CD4-positive, alpha-beta T cell treated with Interleukin-1 beta for 1 hour (primary cell): ENCODE data around the gene GRPEL1.
A peak's percentile ranks its signal among the peaks of the same experiment; 100 is the strongest.

Experiments
- DNase-seq, 2 donors: peaks; one replicate each; pipeline ENCODE4 v3.0.0-alpha.2; 2020 to 2022

GRPEL1 gene

DNA sequence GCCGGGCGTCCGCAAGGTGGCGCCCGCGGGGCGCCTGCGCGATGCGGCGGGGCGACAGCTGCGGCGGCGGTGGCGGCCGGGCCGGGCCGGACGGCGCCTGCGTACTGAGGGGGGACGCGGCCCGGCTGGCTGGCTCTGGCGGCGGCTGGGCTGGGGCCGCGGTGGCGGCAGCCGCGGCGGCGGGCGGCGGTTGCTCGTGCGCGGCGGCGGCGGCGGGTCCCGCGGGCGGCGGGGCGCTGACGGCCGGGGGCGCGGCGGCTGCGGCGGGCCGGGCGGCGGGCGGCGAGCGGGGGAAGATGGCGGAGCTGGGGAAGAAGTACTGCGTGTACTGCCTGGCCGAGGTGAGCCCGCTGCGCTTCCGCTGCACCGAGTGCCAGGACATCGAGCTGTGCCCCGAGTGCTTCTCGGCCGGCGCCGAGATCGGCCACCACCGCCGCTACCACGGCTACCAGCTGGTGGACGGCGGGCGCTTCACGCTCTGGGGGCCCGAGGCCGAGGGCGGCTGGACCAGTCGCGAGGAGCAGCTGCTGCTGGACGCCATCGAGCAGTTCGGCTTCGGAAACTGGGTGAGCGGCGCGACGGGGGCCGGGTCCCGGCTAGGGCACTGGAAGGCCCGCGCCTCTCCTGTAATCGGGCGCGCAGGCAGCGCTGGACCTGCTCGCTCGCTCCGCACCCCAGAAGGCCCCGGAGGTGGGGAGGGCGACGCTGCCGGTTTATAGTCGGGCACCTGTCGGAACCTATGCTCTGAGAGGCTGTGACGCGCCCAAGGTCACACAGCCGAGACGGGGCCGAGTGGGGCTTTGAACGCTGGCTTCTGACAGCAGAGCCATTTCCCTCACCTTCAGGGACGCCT is 24.4 kb downstream of the GRPEL1 start, which contains the start of gene TADA2B:
Gene TADA2B (plus strand): TSS at position 89 of the 853 bp plus-strand sequence. CDS start 208 bp downstream, at position 297.
- DNase-seq: peak; percentile 51 to 67

GRCh38 chr4:7042503-7043283 is 25.2 kb downstream of the GRPEL1 start:
- peak; percentile 95 to 97 for DNase-seq

DNA sequence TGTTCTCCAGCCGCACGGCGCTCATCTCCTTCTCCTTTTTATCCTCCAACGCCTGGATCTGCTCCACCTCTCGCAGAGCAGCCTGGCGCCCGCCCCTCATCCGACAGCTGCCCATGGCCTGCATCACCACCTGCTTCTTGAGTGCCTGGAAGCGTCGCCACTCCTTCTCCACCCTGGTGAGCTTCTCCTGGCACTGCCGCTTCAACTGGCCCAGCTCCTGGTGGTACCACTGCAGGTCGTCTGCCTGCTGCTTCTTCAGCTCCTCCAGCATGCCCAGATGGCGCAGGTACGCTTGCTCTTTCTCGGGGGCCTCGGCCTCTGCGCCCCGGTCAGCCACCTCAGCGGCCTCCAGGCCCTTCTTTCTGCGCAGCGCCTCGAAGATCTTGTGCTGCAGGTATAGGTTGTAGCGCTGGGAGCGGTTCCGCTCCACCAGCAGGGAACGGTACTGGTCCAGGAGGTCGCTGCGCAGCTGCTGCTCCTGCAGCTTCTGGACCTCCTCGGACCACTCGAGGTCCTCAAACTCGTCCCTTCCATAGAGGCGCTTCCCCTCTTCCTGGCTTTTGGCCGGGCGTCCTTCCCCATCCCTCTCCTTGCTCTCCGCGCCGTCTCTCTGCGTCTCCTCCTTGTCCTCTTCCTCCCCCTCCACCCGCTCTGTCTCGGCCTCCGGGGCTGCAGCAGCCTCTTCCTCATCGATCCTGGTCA is 25.9 kb downstream of the GRPEL1 start:
- DNase-seq: no peak

DNA sequence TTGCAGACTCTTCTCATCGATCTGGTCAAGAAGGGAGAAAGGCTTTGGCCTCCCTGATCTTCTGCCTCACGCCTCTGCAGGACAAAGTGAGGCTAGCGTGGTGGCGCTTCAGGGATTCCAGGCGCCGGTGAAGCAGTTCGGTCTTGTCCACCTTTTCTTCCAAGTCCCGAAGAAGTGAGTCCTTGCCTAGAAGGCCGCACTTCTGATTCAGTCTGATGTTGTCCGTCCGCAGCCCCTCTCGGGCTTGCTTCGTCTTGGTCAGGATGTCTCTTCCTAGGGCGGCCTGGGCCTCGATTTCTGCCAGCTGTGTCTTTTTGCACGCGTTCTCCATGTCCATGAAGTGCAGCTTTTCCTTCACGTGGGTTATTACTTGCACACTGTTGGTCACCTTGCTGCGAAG is 26.6 kb downstream of the GRPEL1 start:
- no peak for DNase-seq

DNA sequence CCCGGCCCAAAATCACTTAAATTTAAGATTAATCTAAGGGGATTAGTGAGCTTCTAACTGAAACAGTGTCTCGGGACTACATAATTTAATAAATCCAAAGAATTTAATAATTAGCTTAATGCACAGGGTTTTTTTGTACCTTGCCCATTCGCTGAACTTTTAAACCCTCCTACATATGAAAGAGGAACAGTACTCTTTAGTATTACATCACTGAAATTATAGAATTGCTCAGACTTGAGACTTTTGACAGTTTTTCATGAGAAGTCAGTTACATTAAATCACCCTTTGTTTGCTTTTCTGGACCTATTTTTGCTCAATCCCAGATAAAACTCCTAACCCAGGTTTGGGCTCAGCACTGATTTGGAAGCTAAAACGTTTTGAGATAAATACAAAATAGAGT is 27.1 kb downstream of the GRPEL1 start:
- DNase-seq: no peak

GRCh38 chr4:7037425-7037824 is 30.4 kb downstream of the GRPEL1 start:
- DNase-seq: peak in 1 of 2 donors; percentile 14

DNA sequence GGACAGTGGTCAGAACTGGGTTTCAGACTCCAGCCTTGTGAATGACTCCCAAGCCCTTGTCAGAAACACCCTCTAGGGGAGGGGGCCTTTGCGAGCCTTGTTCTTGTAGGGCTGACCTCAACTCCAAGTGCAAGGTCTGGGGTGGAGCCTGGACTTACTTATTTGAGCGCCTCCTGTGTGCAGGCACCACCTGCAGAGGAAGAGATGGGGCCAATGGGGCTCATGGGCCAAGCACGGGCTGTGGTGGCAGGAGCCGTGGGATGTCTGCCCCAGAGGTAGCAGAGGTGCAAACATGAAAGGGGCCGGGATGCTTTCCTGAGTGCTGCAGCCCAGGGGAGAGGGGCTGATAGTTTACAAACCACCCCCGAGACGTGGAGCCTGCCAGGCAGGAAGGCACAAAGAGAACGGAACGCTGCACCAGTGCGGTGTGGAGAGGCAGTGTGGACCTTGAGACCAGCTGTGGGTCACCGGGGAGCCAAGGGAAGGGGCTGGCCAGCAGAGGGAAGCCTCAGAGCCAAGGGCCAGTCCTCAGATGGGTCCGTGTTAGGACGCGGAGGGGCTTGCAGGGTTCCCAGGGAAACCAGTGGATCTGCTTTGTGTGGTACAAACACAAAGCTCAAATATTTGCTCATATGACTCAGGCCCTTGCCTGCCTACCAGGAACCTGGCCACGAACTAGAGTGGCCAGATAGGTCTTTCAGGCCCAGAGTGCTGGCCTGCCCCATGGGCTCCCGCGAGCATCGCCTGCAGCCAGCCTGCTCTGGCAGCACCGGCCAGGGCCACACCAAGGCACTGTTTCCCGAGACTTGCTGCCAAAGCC is 33.4 kb downstream of the GRPEL1 start:
- no peak for DNase-seq

GRCh38 chr4:7032596-7032995 is 35.3 kb downstream of the GRPEL1 start:
- DNase-seq: no peak

DNA sequence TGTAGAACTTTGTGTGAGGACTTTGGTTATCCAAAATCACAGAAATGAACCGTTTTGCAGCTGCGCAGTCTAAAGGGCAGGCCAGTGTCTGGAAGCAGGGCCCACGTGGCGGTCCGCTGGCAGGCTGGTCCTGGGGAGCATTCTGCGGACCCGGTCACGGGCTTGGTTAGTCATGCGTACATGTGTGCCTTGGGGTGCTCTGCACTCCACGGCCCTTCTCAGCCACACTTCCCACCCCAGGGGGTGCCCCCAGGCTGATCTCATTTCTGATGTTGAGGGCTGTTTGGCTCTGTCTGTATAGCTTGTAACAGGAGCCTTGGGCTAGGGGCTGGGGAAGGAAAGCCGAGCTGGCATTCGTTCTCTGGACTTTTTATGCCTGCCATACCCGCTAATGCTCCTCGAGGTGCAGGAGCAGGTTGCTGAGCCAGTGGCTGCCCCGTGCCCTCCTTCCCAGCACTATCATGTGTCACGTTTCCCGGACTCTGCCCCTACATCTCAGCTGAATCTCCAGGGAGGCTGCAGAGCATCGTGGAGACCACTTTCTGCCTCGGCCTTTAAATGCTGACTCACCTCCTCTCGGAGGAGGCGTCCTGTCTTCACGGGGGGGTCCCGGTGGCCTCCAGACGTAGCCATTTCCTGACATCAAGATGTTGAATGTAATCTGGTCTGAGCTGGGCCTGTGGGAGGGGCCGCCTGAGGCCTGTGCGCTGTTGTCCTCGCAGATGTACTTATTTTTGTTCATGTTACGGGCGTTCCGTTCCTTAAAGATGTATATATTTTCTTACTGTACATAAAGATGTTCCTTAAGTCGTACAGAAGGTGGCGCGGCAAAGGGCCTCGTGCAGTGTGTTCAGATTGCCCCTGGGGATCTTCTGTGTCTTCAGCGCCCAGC is 36.1 kb downstream of the GRPEL1 start:
- DNase-seq: no peak

DNA sequence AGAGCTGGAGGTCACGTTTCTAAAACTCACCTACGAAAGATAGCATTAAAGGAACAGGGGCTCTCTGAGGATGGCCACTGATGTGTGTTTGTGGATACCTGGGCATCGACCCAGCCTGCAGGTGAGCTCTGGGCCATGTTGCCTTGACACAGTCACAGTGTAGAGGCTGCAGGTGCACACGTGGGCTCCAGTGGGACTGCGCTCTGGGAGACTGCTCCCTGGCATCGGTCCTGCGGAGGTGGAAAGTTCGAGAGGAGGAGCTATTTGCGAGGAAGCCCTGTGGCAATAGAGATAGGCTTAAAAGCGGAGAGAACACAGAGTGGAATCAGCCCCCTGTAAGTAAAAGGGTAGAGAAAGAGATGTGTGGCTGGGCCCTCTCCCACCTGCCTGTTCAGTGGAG is 37.0 kb downstream of the GRPEL1 start:
- DNase-seq: no peak

DNA sequence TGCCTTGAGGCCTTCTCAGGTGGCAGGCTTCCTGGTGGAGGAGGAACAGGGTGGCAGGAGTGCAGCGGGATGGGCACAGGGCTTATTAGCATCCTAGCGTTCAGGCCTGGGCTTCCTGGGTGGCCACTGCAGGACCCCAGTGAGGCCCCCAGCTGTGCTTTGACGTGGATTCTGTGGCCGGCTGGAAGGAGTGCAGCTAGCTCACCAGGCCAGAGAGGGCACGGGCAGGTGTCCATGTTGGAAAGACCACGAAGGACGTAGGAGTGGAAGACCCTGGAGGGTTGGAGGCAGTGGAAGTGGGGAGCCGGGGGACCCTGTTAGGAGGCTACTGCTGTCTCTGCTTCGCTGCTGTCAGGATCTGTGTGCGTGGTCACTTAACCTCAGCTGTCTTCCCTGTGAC is 37.9 kb downstream of the GRPEL1 start:
- no peak for DNase-seq

DNA sequence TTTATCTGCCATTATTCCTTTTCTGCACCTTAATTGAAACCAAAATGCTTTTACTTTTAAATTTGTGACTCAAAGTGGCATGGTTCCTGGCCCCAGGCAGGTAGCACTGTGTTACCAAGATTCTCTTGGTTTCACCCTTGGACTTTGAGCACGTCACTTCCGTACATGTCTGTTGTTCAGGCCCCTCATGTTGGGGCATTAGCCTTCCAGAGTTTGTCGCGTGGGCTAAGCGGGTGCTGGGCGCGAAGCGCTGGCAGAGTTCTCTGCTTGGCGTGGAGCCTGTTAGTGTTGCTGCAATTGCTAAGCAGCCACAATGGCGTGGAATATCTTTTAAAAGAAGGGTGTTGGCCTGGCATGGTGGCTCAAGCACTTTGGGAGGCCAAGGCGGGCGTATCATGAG is 38.7 kb downstream of the GRPEL1 start:
- DNase-seq: no peak

DNA sequence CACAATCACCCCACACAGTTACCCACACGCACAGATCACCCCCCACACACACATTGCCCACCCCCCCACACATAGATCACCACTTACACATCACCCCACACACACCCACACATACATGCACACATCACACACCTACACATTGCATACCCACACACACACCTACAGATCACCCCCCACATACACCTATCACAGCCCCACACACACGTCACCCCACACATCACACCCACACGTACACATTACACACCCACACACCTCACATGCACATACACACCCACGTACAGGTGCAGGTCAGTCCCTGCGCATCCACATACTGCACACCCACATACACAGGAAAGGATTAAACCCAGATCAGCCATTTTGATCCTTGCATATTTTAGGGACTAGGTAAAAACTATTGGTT is 40.0 kb downstream of the GRPEL1 start:
- DNase-seq: no peak

DNA sequence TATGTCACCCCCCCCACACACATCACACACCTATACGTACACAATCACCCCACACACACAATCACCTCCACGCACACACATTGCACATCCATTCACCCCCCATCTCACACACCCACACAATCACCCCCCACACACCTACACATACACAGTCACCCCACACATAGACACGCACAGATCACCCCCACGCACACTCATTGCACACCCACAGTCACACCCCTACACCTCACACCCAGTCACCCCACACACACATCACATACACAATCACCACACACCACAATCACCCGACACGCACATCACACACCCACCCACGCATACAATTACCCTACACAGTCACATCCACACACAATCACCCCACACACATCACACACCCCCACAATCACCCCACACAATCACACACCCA is 40.6 kb downstream of the GRPEL1 start:
- no peak for DNase-seq

DNA sequence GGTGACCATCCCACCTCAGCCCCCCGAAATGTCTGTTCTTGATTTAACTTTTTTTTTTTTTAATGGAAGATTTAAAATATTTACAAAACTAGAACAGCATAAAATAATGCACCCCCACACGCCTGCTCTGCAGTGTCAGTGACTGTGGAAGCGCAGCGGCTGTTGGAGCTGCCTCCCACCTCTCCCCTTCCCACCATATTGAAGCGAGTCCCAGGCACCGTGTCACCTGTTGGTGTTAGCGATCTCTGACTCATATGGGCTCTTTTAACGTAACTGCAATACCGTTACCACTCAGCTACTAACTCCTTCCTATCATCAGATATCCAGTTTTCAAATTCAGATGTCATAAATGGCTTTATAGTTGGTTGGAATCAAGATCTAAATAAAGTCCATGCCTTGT is 41.8 kb downstream of the GRPEL1 start:
- no peak for DNase-seq

- DNase-seq: no peak
Measured at GRCh38 chr4:7025040-7025602, 42.7 kb downstream of the GRPEL1 start.

DNA sequence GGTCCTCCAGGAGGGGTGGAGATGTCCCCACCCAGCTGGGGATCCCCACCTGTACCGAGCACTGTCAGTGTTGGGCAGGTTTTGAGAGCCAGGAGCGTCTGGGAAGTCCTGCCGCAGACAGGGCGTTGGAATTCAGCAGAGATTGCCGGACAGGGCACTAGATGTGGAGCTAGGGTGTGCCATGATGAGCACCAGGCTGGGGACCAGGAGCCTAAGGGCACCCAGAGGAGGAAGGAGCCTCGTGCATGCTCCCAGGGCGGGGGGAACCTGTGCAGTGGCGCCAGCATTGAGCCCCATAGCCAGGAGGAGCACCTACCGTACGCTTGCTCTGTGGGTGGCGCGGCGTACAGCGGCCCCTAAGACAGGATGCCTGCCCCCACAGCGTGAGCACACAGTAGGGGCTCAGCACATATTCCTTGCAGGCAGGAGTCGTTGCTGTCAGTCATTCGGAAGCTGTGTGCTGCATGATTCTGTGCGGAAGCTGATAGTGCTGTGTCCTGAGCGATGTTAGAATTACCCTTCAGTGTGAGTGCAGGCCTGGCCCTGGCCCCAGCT is 43.5 kb downstream of the GRPEL1 start:
- DNase-seq: no peak

- DNase-seq: no peak
Measured at GRCh38 chr4:7023901-7024300, 44.0 kb downstream of the GRPEL1 start.

DNA sequence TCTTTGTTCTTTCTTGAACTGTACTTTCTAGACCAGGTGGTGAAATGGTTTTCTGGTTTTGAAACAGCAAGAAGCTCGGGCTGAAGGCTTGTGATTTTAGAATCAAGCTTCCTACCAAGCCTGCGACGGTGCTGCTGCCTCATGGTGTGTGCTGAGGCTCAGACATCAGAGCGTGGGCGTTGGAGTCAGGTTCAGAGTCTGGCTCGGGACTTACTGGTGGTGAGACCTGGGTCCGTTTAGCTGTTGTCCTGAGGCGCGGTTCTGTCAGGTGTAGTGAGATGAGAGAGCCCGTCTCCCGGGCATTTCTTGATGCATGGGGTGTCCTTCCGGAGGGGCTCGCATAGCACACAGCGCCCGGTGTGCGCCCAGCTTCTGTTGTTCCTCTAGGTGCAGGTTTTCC is 44.4 kb downstream of the GRPEL1 start:
- DNase-seq: no peak

GRCh38 chr4:7021930-7022664 is 45.8 kb downstream of the GRPEL1 start:
- no peak for DNase-seq
